H1 (cell line): ENCODE data around the gene LRBA. TPM values are rescaled to one million over a fixed set of nuclear protein-coding genes. Genes with fewer than 3 reads are reported as not detected.

ENCODE experiments used
- CHD7 ChIP-seq: fragments of 300-600 bp; sonication (generic); IDR thresholded peaks from 2 replicates; pipeline ENCODE4 v1.7.1; 2012; ENCODE audit warnings: low read length, moderate library complexity, mild to moderate bottlenecking, inconsistent platforms; ENCODE audit not compliant: insufficient replicate concordance
- EZH2 ChIP-seq: fragments of 200-600 bp; sonication (generic); IDR thresholded peaks from 2 replicates; pipeline ENCODE4 v1.7.1; 2012; ENCODE audit warnings: low read depth, mild to moderate bottlenecking, moderate library complexity, low read length, inconsistent platforms; ENCODE audit not compliant: severe bottlenecking
- HDAC6 ChIP-seq: IDR thresholded peaks from one replicate; pipeline ENCODE4 v1.7.1; 2012; ENCODE audit warnings: low read depth, mild to moderate bottlenecking, inconsistent platforms, low read length, moderate library complexity
- MAX ChIP-seq: IDR thresholded peaks from 2 replicates; pipeline ENCODE4 v1.6.1; 2012; ENCODE audit warnings: inconsistent platforms
- PHF8 ChIP-seq: fragments of 200-600 bp; sonication (generic); conservative IDR thresholded peaks from 2 replicates; pipeline ENCODE4 v1.7.1; 2012; ENCODE audit warnings: low read depth, mild to moderate bottlenecking, inconsistent platforms, low read length, moderate library complexity
- RBBP5 ChIP-seq: IDR thresholded peaks from 2 replicates; pipeline ENCODE4 v1.7.1; 2012; ENCODE audit warnings: low read depth, mild to moderate bottlenecking, inconsistent platforms, low read length, moderate library complexity, borderline replicate concordance
- TEAD4 ChIP-seq: IDR thresholded peaks from 2 replicates; pipeline ENCODE4 v1.6.1; 2012; ENCODE audit warnings: low read depth, low read length, inconsistent platforms, mixed read lengths
- polyA plus RNA-seq, 7 experiments: library from polyadenylated mRNA; depleted of rRNA in 3 of 7; stranded (reverse) in 5 of 7; unstranded in 2 of 7; fragments of >200 nt in 5 of 7; fragments of 200-250 nt in 2 of 7; gene quantifications; 1 replicate in 5 of 7; 2 replicates in 1 of 7; 4 replicates in 1 of 7; pipeline versions ENCODE4 v1.2.1 to v1.2.3, GENCODE V29; 2011 to 2013; ENCODE audit warnings: missing spikeins in 2 of 7, mixed read lengths in 2 of 7
- total RNA-seq: library from RNA; stranded (reverse); fragmentation: NEBNext Ultra II Directional; extraction: Animal tissue kit (Norgen Biotek cat#: 25700); gene quantifications from 2 replicates; pipeline ENCODE4 v1.2.1, GENCODE V29; 2021
- TF ChIP-seq, protein P1 (sequence below): IDR thresholded peaks from 2 replicates; pipeline ENCODE4 v1.6.1; 2012; ENCODE audit warnings: inconsistent platforms

The LRBA gene
- total and polyA plus RNA-seq, 2 of the 8 experiments (the other 6 are each of a cell fraction or from before 2014, with no cell fraction given): 54.6 to 83.2 TPM

DNA sequence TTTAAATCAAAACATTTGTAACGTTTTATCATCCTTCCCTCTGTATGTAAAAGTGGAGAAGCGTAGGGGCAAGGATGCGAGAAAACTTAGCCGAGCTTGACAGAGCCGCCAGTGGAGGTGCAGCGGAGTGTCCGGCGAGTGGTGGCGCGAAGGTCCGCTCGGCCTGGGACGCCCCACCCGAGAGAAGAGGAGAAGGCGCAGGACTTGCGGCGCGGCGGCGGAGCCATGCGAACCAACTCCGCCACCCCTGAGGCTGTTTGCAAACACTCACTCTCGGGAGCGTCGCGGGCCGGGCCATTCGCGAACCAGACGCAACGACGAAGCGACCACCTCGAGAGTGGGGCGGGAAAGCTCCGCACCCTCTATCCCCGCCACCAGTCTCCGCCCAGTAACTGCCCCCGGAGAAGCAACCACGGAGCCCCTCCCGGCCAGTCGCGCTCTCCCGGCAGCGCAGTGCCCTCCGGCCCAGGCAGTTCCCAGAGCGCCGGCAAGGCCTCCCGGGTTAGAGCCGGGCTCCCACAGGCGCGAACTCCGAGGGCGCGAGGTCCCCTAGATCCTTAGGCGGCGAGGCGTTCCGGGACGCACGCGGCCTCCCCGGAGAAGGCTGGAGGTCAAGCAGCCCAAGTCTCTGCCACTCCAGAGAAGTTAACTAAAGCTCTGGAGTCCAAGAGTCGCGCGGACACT, 435.4 kb downstream of the LRBA start (continued):
- TF ChIP-seq CHD7 (no peak), RBBP5 (peak; percentile 84), MAX (peak; percentile 53; the same call in 1 of the 2 replicates), PHF8 (no peak), EZH2 (peak; percentile 70), TEAD4 (no peak), HDAC6 (no peak)
- TF ChIP-seq, protein P1, sequence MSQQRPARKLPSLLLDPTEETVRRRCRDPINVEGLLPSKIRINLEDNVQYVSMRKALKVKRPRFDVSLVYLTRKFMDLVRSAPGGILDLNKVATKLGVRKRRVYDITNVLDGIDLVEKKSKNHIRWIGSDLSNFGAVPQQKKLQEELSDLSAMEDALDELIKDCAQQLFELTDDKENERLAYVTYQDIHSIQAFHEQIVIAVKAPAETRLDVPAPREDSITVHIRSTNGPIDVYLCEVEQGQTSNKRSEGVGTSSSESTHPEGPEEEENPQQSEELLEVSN: peak; percentile 72
